ENCODE measurements around the gene CDKAL1. TPM values are rescaled to one million over a fixed set of nuclear protein-coding genes. Genes with fewer than 3 reads are reported as not detected.
"Not testable (repeated sequence)": the region's sequence is repeated elsewhere in the genome, so short reads cannot be mapped to it uniquely, and the experiment has no call there.

Gene CDKAL1
- total RNA-seq, 1 donor from 2014 or later, result 46.5 TPM

- FAIRE-seq (no peak), DNase-seq (ENCODE audit: low spot score in 2 of 2) (no peak)
These were observed 540.2 kb downstream of the CDKAL1 start for GRCh38 chr6:21074484-21074883.

GRCh38 chr6:21075986-21076385 lies 541.7 kb downstream of the CDKAL1 start:
- DNase-seq (ENCODE audit: low spot score in 2 of 2) (no peak), FAIRE-seq (no peak)

- FAIRE-seq (no peak), DNase-seq (ENCODE audit: low spot score in 2 of 2) (no peak)
These were observed 544.2 kb downstream of the CDKAL1 start for GRCh38 chr6:21078497-21078896.

GRCh38 chr6:21079468-21080048 lies 545.3 kb downstream of the CDKAL1 start:
- DNase-seq (ENCODE audit: low spot score in 2 of 2), result no peak

GRCh38 chr6:21080221-21080620 lies 546.0 kb downstream of the CDKAL1 start:
- no peak for DNase-seq (ENCODE audit: low spot score in 2 of 2)
- FAIRE-seq, result no peak

More at GRCh38 chr6:21079468-21080048, 545.3 kb downstream of the CDKAL1 start:
- no peak for FAIRE-seq

GRCh38 chr6:21082091-21082490 lies 547.8 kb downstream of the CDKAL1 start:
- DNase-seq (ENCODE audit: low spot score in 2 of 2) (no peak), FAIRE-seq (no peak)

GRCh38 chr6:21083708-21084107 lies 549.5 kb downstream of the CDKAL1 start:
- DNase-seq (ENCODE audit: low spot score in 2 of 2) (no peak), FAIRE-seq (no peak)

- FAIRE-seq (no peak), DNase-seq (ENCODE audit: low spot score in 2 of 2) (no peak)
These were observed 550.4 kb downstream of the CDKAL1 start for GRCh38 chr6:21084656-21085055.

- FAIRE-seq (no peak), DNase-seq (ENCODE audit: low spot score in 2 of 2) (no peak)
These were observed 551.0 kb downstream of the CDKAL1 start for GRCh38 chr6:21085211-21085610.

GRCh38 chr6:21085643-21086042 lies 551.4 kb downstream of the CDKAL1 start:
- FAIRE-seq, result no peak
- no peak for DNase-seq (ENCODE audit: low spot score in 2 of 2)

GRCh38 chr6:21087188-21087587 lies 552.9 kb downstream of the CDKAL1 start:
- DNase-seq (ENCODE audit: low spot score in 2 of 2) (no peak), FAIRE-seq (no peak)

- DNase-seq (ENCODE audit: low spot score in 2 of 2), result no peak
- no peak for FAIRE-seq
These were observed 557.2 kb downstream of the CDKAL1 start for GRCh38 chr6:21091411-21091810.

- not testable (repeated sequence) for FAIRE-seq
These were observed 558.0 kb downstream of the CDKAL1 start for GRCh38 chr6:21092231-21092772.

GRCh38 chr6:21095462-21095861 lies 561.2 kb downstream of the CDKAL1 start:
- no peak for FAIRE-seq

More at GRCh38 chr6:21092231-21092772, 558.0 kb downstream of the CDKAL1 start:
- not testable (repeated sequence) for DNase-seq (ENCODE audit: low spot score in 2 of 2)

GRCh38 chr6:21098134-21098533 lies 563.9 kb downstream of the CDKAL1 start:
- FAIRE-seq (no peak), DNase-seq (ENCODE audit: low spot score in 2 of 2) (no peak)

More at GRCh38 chr6:21095462-21095861, 561.2 kb downstream of the CDKAL1 start:
- no peak for DNase-seq (ENCODE audit: low spot score in 2 of 2)

GRCh38 chr6:21098744-21099143 lies 564.5 kb downstream of the CDKAL1 start:
- no peak for DNase-seq (ENCODE audit: low spot score in 2 of 2)
- no peak for FAIRE-seq

- no peak for DNase-seq (ENCODE audit: low spot score in 2 of 2)
- FAIRE-seq, result no peak
These were observed 565.4 kb downstream of the CDKAL1 start for GRCh38 chr6:21099338-21100314.

GRCh38 chr6:21100991-21101390 lies 566.7 kb downstream of the CDKAL1 start:
- FAIRE-seq (no peak), DNase-seq (ENCODE audit: low spot score in 2 of 2) (no peak)

- FAIRE-seq, result no peak
- no peak for DNase-seq (ENCODE audit: low spot score in 2 of 2)
These were observed 567.4 kb downstream of the CDKAL1 start for GRCh38 chr6:21101694-21102093.

- FAIRE-seq, result no peak
- DNase-seq (ENCODE audit: low spot score in 2 of 2), result no peak
These were observed 567.9 kb downstream of the CDKAL1 start for GRCh38 chr6:21102201-21102600.

GRCh38 chr6:21102624-21103023 lies 568.4 kb downstream of the CDKAL1 start:
- FAIRE-seq (no peak), DNase-seq (ENCODE audit: low spot score in 2 of 2) (no peak)
